Psoas muscle (tissue), 8 donors: ENCODE results near the gene HERPUD2. TPM values are rescaled to one million over a fixed set of nuclear protein-coding genes. Genes with fewer than 3 reads are reported as not detected.

Source experiments
- ATAC-seq, 4 donors: fragments of 200-7000 bp; cut with Tn5 transposase; one replicate each; pipeline ENCODE4 v1.9.1; 2020; ENCODE audit warnings: moderate library complexity in 3 of 4, mild to moderate bottlenecking in 2 of 4
- DNase-seq, 2 donors: peaks; one replicate each; pipeline ENCODE4 v3.0.0-alpha.2; 2020
- H3K27ac ChIP-seq: fragments of 200-600 bp; one replicate; pipeline ENCODE4 v1.8.0; 2022
- H3K27me3 ChIP-seq, 3 donors: fragments of 200-600 bp in 1 of 3; one replicate each; pipeline versions ENCODE4 v1.6.1 to v1.8.0; 2013 to 2022; ENCODE audit warnings: low read length in 2 of 3, mild to moderate bottlenecking in 2 of 3, moderate library complexity in 1 of 3; ENCODE audit not compliant: insufficient read depth in 3 of 3
- H3K36me3 ChIP-seq, 2 donors: fragments of 200-600 bp in 1 of 2; one replicate each; pipeline versions ENCODE4 v1.6.1 to v1.8.0; 2013 to 2022; ENCODE audit warnings: low read depth in 1 of 2, mild to moderate bottlenecking in 1 of 2, moderate library complexity in 1 of 2; ENCODE audit not compliant: insufficient read depth in 1 of 2
- H3K4me1 ChIP-seq: fragments of 200-600 bp; one replicate; pipeline ENCODE4 v1.8.0; 2022
- H3K4me3 ChIP-seq: fragments of 200-600 bp; one replicate; pipeline ENCODE4 v1.8.0; 2022; ENCODE audit warnings: mild to moderate bottlenecking
- H3K9me3 ChIP-seq: fragments of 200-600 bp; one replicate; pipeline ENCODE4 v1.8.0; 2022
- WGBS, 3 donors: extraction: QIAGEN DNeasy Blood & Tissue Kit; methylation state at CpG; one replicate each; pipeline versions ENCODE4 v1.1.6 to v1.1.7; 2013; 5-methylcytosine and 5-hydroxymethylcytosine counted together
- intact Hi-C, 2 donors: fragments of 100-400 bp; cut with DNase I; formaldehyde crosslinking; loops; one replicate each; pipeline versions ENCODE4 v1.11.0 to v1.14.2; 2022
- polyA plus RNA-seq, 3 donors: library from polyadenylated mRNA; stranded (reverse); fragments of 200-250 nt; gene quantifications; one replicate each; pipeline ENCODE4 v1.2.3, GENCODE V29; 2013
- total RNA-seq, 4 donors: library from RNA; stranded (reverse); fragmentation: NEBNext Ultra II Directional in 2 of 4; extraction: Animal tissue kit (Norgen Biotek cat#: 25700) in 2 of 4; gene quantifications; one replicate each; pipeline versions ENCODE4 v1.2.1 to v1.2.4, GENCODE V29; 2021 to 2023
- TF ChIP-seq, protein P1 (sequence below): fragments of 200-600 bp; IDR thresholded peaks from one replicate; pipeline ENCODE4 v1.8.0; 2022; ENCODE audit warnings: antibody characterized with exemption
- donor health status: healthy with polysubstance abuse.
- donor health status: DM: no; HTN: no; CAD: no; lungs with moderate emphysema.
- donor health status: Bipolar disorder and iron deficiency.
- donor health status: healthy.
- donor health status: DM: yes; HTN: yes; CAD: no.
- donor health status: DM: no; HTN: no; CAD: no.
- donor health status: DM: no; HTN: no; CAD: no.
- donor health status: DM: yes; HTN: yes; CAD: no.

The HERPUD2 gene
- total and polyA plus RNA-seq, 7 donors, result 7.9 to 21.5 (median 12.5) TPM

DNA sequence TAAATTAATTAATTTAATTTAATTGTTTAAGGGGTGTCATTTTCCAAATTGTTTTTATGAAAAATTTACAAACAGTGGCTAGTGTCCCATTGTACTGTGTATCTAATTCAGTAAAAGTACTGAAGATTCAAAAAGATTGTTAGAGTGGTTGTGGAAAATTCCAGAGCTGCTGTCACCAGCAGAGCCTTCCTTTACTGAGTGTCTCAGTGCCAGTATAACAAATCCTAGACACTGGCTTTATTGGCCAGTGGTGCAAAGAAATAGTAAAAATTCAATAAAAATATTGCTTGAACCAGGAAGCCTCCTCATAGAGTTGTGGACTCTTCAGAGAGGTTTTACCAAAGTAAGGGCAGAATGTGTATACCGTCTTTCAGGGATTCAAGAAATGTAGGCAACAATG, 23.1 kb upstream of the HERPUD2 start:
- TF ChIP-seq, protein P1, sequence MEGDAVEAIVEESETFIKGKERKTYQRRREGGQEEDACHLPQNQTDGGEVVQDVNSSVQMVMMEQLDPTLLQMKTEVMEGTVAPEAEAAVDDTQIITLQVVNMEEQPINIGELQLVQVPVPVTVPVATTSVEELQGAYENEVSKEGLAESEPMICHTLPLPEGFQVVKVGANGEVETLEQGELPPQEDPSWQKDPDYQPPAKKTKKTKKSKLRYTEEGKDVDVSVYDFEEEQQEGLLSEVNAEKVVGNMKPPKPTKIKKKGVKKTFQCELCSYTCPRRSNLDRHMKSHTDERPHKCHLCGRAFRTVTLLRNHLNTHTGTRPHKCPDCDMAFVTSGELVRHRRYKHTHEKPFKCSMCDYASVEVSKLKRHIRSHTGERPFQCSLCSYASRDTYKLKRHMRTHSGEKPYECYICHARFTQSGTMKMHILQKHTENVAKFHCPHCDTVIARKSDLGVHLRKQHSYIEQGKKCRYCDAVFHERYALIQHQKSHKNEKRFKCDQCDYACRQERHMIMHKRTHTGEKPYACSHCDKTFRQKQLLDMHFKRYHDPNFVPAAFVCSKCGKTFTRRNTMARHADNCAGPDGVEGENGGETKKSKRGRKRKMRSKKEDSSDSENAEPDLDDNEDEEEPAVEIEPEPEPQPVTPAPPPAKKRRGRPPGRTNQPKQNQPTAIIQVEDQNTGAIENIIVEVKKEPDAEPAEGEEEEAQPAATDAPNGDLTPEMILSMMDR, result no peak

DNA sequence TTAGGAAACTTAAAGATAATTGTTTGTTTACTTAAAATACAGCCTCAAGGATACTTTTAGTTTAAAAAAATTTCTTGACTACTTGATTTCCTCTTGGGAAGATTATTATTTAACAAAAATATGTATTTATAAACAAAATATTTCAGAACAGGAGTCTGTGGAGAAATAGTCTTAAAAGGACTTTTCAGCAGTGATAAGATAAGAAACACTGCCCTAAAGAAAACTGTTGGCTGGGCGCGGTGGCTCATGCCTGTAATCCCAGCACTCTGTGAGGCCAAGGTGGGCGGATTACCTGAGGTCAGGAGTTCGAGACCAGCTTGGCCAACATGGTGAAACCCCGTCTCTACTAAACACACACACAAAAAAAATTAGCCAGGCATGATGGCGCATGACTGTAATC, 22.6 kb upstream of the HERPUD2 start:
- H3K4me1 ChIP-seq, result peaks cover 59% of the 10 kb centered on the region
- no peaks in the 10 kb centered on the region for H3K9me3 ChIP-seq
- peak overlapping the region; percentile 82 for H3K27ac ChIP-seq
- no peaks in the 10 kb centered on the region for H3K27me3 ChIP-seq
- peak overlapping the region; percentile 52 for H3K4me3 ChIP-seq
- intact Hi-C loops, result loop anchor here in 1 of 2 donors (5.0 kb wide), 1 partner anchor 35 kb away; no protein-coding TSS in a partner anchor
- TF ChIP-seq, protein P1, result no peak
- no peaks in the 10 kb centered on the region for H3K36me3 ChIP-seq
- DNase-seq (no peak), ATAC-seq (no peak)
- WGBS, 3 donors, result 79 to 89% (median 85%) methylated on average over 6 of the region's 6 CpGs

More for the DNA sequence above, 23.1 kb upstream of the HERPUD2 start:
- H3K27me3 ChIP-seq, result no peaks in the 10 kb centered on the region
- WGBS, 3 donors, result 68 to 94% (median 75%) methylated on average over 1 of the region's 1 CpG
- H3K9me3 ChIP-seq, result no peaks in the 10 kb centered on the region
- no peaks in the 10 kb centered on the region for H3K36me3 ChIP-seq
- no peak overlapping the region for H3K27ac ChIP-seq
- H3K4me1 ChIP-seq, result peaks cover 59% of the 10 kb centered on the region
- no peak for ATAC-seq
- intact Hi-C loops, result loop anchor here in 1 of 2 donors (5.0 kb wide), 1 partner anchor 34 kb away; no protein-coding TSS in a partner anchor
- no peak for DNase-seq
- no peak overlapping the region for H3K4me3 ChIP-seq

DNA sequence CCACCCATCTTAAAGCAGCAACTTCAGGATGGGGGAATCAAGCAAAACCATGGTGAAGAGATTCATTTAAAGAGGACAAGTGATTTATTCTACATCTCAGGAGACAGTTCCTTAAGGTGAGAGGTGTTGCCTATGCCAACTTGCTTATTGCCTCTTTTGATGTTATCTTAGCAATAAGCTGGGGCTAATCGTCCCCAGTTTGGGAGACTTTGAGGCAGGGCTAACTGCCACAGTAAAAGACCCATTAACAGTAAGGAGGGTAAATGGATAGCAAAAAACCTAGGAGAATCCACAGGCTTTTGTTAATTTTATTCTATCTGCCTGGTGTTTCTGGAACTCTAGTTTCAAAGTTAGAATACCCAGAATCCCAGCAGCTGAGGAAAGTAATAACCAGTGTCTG, 22.1 kb upstream of the HERPUD2 start:
- H3K9me3 ChIP-seq, result no peaks in the 10 kb centered on the region
- peak overlapping the region; percentile 82 for H3K27ac ChIP-seq
- no peaks in the 10 kb centered on the region for H3K27me3 ChIP-seq
- TF ChIP-seq, protein P1, result no peak
- H3K36me3 ChIP-seq, result no peaks in the 10 kb centered on the region
- ATAC-seq (no peak), DNase-seq (no peak)
- H3K4me3 ChIP-seq, result peak overlapping the region; percentile 52
- intact Hi-C loops, result loop anchor here in 1 of 2 donors (5.0 kb wide), 1 partner anchor 35 kb away; no protein-coding TSS in a partner anchor
- WGBS, 3 donors, result 17 to 34% (median 24%) methylated on average over 1 of the region's 1 CpG
- peaks cover 59% of the 10 kb centered on the region for H3K4me1 ChIP-seq

DNA sequence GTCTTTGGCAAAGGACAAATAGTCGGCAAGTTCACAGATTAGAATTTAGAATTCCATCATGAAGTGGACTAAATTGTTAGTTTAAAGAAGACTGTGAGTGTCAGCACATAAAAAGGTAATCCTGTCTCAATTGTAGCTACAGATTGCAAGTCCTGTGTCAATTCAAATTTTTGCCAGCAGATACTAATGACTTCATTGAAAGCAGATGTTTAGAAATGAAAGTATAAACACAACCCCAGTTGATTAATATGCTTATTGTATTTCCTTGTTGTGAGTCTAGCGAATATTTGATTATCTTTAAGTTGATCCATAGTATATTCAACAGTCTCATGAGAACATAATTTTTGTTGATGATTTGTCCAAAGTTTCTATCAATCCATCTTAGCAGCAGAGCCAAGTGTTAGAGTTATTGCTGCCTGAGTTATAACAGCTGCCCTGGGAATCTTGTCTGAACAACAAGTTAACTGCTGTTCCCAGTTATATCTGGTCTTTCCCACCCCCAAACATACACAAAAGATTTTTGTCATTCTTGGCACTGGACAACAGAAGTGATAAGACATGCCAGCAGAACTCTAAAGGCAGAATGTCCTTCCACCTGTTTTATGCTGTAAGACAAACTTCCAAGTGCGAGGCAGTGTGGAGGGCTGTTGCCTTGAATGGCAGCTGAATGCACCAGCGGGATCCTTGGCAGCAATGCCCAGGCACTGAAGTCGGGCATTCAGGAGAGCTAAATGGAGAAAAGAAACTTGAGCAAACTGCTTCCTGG, 21.3 kb upstream of the HERPUD2 start:
- Histone ChIP-seq H3K27ac (peak overlapping the region; percentile 82), H3K4me3 (peak overlapping the region; percentile 52), H3K27me3 (no peaks in the 10 kb centered on the region), H3K9me3 (no peaks in the 10 kb centered on the region), H3K36me3 (no peaks in the 10 kb centered on the region), H3K4me1 (peaks cover 53% of the 10 kb centered on the region)
- ATAC-seq (peak; percentile 70 to 89 (median 84)), DNase-seq (peak in 1 of 2 donors; percentile 65)
- intact Hi-C loops, result loop anchor here in 1 of 2 donors (5.0 kb wide), 1 partner anchor 36 kb away; no protein-coding TSS in a partner anchor
- TF ChIP-seq, protein P1, result no peak
- WGBS, 3 donors, result 19 to 27% (median 21%) methylated on average over 5 of the region's 5 CpGs
